K562 (cell line): ENCODE measurements around the gene RPTOR. TPM values are rescaled to one million over a fixed set of nuclear protein-coding genes. Genes with fewer than 3 reads are reported as not detected.

Experiments used
- ATAC-seq: fragments of 200-7000 bp; cut with Tn5 transposase; 3 replicates; pipeline ENCODE4 v1.9.1; 2020; ENCODE audit warnings: moderate library complexity
- BruUV-seq: library from RNA; stranded (reverse); fragments of 400-500 nt; replicated peaks from 2 replicates; lab custom pipeline; 2021; lab: Mats Ljungman, UMichigan
- CTCF ChIA-PET: fragments of 300-600 bp; formaldehyde crosslinking; extraction: SDS; loops from one replicate; lab custom pipeline; 2021; ENCODE audit warnings: low intra/inter-chr PET ratio; lab: Yijun Ruan, JAX
- POLR2A ChIA-PET: fragments of 300-600, 350-650 bp; sonication (Branson Sonifier 250); formaldehyde crosslinking; extraction: SDS; loops from one replicate; lab custom pipeline; 2021; ENCODE audit warnings: antibody characterized with exemption, inconsistent platforms; lab: Yijun Ruan, JAX
- DNase-seq, 4 experiments: peaks; one replicate each; pipeline versions ENCODE4 v3.0.0 to v3.0.0-alpha.2; 2011 to 2018; ENCODE audit warnings: low spot score in 3 of 4, mixed read lengths in 3 of 4; ENCODE audit errors: extremely low read depth in 1 of 4
- FAIRE-seq: peaks from 2 replicates; lab custom pipeline; 2011; peaks lifted over from hg19 to GRCh38; lab: Jason Lieb, UNC
- H2AFZ ChIP-seq: 2 replicates; pipeline ENCODE4 v1.6.0; 2011; ENCODE audit warnings: low read depth, low read length, control low read depth, inconsistent platforms
- H3K27ac ChIP-seq: fragments of 200-600 bp; 3 replicates; pipeline ENCODE4 v1.8.0; 2011; ENCODE audit warnings: low read depth, mild to moderate bottlenecking, control low read depth, inconsistent platforms, low read length, moderate library complexity, mixed read lengths; ENCODE audit errors: extremely low read depth
- H3K27me3 ChIP-seq, 2 experiments: fragments of 300-600 bp in 1 of 2; 2 replicates in 1 of 2; 3 replicates in 1 of 2; pipeline versions ENCODE4 v1.6.0 to v1.8.0; 2011; ENCODE audit warnings: inconsistent platforms in 2 of 2, low read length in 2 of 2, mild to moderate bottlenecking in 1 of 2, mixed read lengths in 1 of 2, moderate library complexity in 1 of 2; ENCODE audit not compliant: control insufficient read depth in 2 of 2, insufficient read depth in 2 of 2
- H3K36me3 ChIP-seq: fragments of 300-600 bp; 3 replicates; pipeline ENCODE4 v1.8.0; 2011; ENCODE audit warnings: mild to moderate bottlenecking, low read length, inconsistent platforms; ENCODE audit not compliant: control insufficient read depth, insufficient read depth
- H3K4me1 ChIP-seq, 2 experiments: fragments of 200-600 bp in 1 of 2; replicated peaks in 1 of 2; 2 replicates in 1 of 2; 3 replicates in 1 of 2; pipeline versions ENCODE4 v1.5.1 to v1.8.0; 2011; ENCODE audit warnings: inconsistent platforms in 2 of 2, low read length in 2 of 2, mild to moderate bottlenecking in 1 of 2, mixed read lengths in 1 of 2, moderate library complexity in 1 of 2; ENCODE audit not compliant: control insufficient read depth in 2 of 2, insufficient read depth in 2 of 2
- H3K4me2 ChIP-seq: 2 replicates; pipeline ENCODE4 v1.6.1; 2011; ENCODE audit warnings: low read length, control low read depth, inconsistent platforms, mixed read lengths; ENCODE audit not compliant: insufficient read depth
- H3K4me3 ChIP-seq: fragments of 200-600 bp; sonication (generic), shearing (Covaris generic); 2 replicates; pipeline ENCODE4 v1.5.1; 2016; ENCODE audit warnings: control low read depth, inconsistent platforms
- H3K79me2 ChIP-seq: fragments of 200-600 bp; 3 replicates; pipeline ENCODE4 v1.8.0; 2011; ENCODE audit warnings: low read length, inconsistent platforms; ENCODE audit not compliant: control insufficient read depth, insufficient read depth
- H3K9ac ChIP-seq, 2 experiments: 2 replicates each; pipeline versions ENCODE4 v1.6.0 to v1.6.1; 2011; ENCODE audit warnings: low read depth in 2 of 2, low read length in 2 of 2, control low read depth in 1 of 2, inconsistent platforms in 1 of 2, mild to moderate bottlenecking in 1 of 2, mixed read lengths in 1 of 2; ENCODE audit not compliant: insufficient read depth in 1 of 2
- H3K9me1 ChIP-seq: one replicate; pipeline ENCODE4 v1.6.0; 2011; ENCODE audit warnings: inconsistent platforms, mild to moderate bottlenecking, low read length, moderate library complexity; ENCODE audit not compliant: control insufficient read depth, insufficient read depth
- H3K9me3 ChIP-seq: replicated peaks from 2 replicates; pipeline ENCODE4 v1.5.1; 2011; ENCODE audit warnings: low read depth, low read length, inconsistent platforms; ENCODE audit not compliant: control insufficient read depth, insufficient read depth
- H4K20me1 ChIP-seq: replicated peaks from 2 replicates; pipeline ENCODE4 v1.6.1; 2011; ENCODE audit warnings: low read length, inconsistent platforms, mixed read lengths; ENCODE audit not compliant: control insufficient read depth, insufficient read depth
- POLR3G ChIP-seq: IDR thresholded peaks from 2 replicates; pipeline ENCODE4 v1.6.1; 2011; ENCODE audit not compliant: insufficient read length, insufficient replicate concordance; ENCODE audit errors: extremely low read depth
- SPI1 ChIP-seq: IDR thresholded peaks from 2 replicates; pipeline ENCODE4 v1.6.1; 2011; ENCODE audit warnings: low read depth, low read length, control low read depth, borderline replicate concordance
- WGBS: fragments of 100-300 bp; shearing (Covaris generic); methylation state at CpG from one replicate; pipeline ENCODE4 v1.1.6; 2016; ENCODE audit warnings: low coverage, mixed read lengths; ENCODE audit not compliant: insufficient coverage; ENCODE audit errors: missing lambda C conversion rate; 5-methylcytosine and 5-hydroxymethylcytosine counted together
- in situ Hi-C: fragments of 300-500 bp; cut with MboI; formaldehyde crosslinking; loops from 4 replicates; pipeline ENCODE4 v1.15.0; 2018; ENCODE audit warnings: inconsistent platforms, mixed read lengths
- intact Hi-C: fragments of 100-400 bp; cut with micrococcal nuclease; formaldehyde crosslinking; loops from 2 replicates; pipeline ENCODE4 v1.14.2; 2022
- polyA plus RNA-seq, 8 experiments: library from polyadenylated mRNA; depleted of rRNA in 4 of 8; stranded (reverse) in 5 of 8; unstranded in 3 of 8; fragments of >200 nt; fragmentation: Nextera tagmentation in 2 of 8; fragmentation: Illumina TruSeq in 1 of 8; extraction: Ambion mirVana in 2 of 8; extraction: Trizol in 1 of 8; gene quantifications; 2 replicates each; pipeline versions ENCODE4 v1.2.1 to v1.2.3, GENCODE V29; 2011 to 2014; ENCODE audit warnings: inconsistent platforms in 1 of 8, missing spikeins in 1 of 8
- total RNA-seq, 7 experiments: library from RNA; depleted of rRNA in 6 of 7; stranded (reverse); fragments of >200 nt in 6 of 7; fragmentation: Illumina TruSeq in 2 of 7; extraction: Trizol in 2 of 7; gene quantifications; 2 replicates each; pipeline versions ENCODE4 v1.2.1 to v1.2.3, GENCODE V29; 2011 to 2021; ENCODE audit warnings: low replicate concordance in 1 of 7
- TF ChIP-seq, protein P1 (sequence below): fragments of 450-650 bp; IDR thresholded peaks from 2 replicates; pipeline ENCODE4 v1.7.0; 2016; ENCODE audit warnings: borderline replicate concordance
- TF ChIP-seq, protein P2 (sequence below): sonication (generic); formaldehyde crosslinking; IDR thresholded peaks from 2 replicates; pipeline ENCODE4 v1.8.1; 2023; ENCODE audit warnings: mild to moderate bottlenecking, missing genetic modification reagents, moderate library complexity

RPTOR gene
- total and polyA plus RNA-seq, 9 of the 15 experiments (the other 6 are each of a cell fraction or from before 2014, with no cell fraction given), result 0.24 to 54.1 (median 10.2) TPM

DNA sequence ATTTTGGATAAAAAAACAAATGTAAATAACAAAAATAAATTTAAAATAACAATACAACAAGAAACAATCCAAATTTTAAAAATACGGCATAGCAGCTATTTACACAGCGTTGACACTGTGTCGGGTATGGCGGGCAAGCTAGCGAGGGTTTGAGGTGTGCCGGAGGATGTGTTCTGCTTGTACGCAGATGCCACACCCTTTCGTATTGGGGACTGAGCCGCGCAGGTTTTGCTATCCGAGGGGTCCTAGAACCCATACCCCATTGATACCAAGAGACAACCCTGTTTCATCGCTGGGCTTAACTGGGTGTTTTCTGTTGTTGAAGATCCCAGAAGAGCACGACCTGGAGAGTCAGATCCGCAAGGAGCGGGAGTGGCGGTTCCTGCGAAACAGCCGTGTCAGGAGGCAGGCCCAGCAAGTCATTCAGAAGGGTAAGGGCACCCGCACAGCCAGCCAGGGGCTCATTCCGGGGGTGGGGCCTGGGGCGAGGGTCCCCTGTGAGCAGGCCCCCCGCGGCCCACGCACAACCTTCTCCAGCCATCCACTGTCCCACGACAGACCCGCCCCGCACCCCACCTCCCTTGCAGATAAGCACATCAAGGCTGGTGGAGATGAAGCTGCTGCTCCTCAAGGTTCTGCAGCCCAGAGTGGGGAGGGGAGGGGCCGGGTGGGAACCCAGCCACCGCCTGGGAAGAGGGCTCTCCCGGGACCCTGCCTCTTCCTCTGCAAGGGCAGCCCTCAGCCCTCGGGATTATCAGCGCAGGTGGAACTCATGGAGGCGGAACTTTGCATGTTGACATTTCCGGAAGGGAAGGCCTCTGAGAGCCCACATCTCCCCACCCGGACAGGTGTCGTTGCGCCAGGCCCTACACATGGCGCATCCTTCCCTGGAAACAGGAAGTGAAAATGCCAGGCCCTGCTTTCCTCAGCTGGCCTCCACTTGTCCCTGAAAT, 395.8 kb downstream of the RPTOR start:
- Histone ChIP-seq H3K27me3 (no peaks in the 10 kb centered on the region), H3K4me2 (no peak overlapping the region), H3K9me3 (no peaks in the 10 kb centered on the region), H3K4me3 (no peak overlapping the region), H4K20me1 (no peaks in the 10 kb centered on the region), H3K9me1 (no peaks in the 10 kb centered on the region), H3K36me3 (peaks cover 21% of the 10 kb centered on the region; the same call in 2 of the 3 replicates), H2AFZ (no peak overlapping the region), H3K4me1 (peaks cover 0 to 7% of the 10 kb centered on the region in 2 experiments; a peak in 1 of 5 replicates), H3K27ac (no peak overlapping the region), H3K9ac (peak overlapping the region in 1 of 2 experiments; percentile 61; a peak in 2 of 4 replicates), H3K79me2 (no peaks in the 10 kb centered on the region)
- POLR2A ChIA-PET, result no interaction called here
- in situ Hi-C loops (no loop called here), intact Hi-C loops (no loop called here)
- no peak for DNase-seq
- CTCF ChIA-PET, result no interaction called here
- no peak for ATAC-seq
- 92% methylated on average over 33 of the region's 38 CpGs for WGBS
- TF ChIP-seq POLR3G (no peak), SPI1 (0 out of 2 replicates have a peak, but pooled peaks have one; percentile 11)
- TF ChIP-seq, protein P1, sequence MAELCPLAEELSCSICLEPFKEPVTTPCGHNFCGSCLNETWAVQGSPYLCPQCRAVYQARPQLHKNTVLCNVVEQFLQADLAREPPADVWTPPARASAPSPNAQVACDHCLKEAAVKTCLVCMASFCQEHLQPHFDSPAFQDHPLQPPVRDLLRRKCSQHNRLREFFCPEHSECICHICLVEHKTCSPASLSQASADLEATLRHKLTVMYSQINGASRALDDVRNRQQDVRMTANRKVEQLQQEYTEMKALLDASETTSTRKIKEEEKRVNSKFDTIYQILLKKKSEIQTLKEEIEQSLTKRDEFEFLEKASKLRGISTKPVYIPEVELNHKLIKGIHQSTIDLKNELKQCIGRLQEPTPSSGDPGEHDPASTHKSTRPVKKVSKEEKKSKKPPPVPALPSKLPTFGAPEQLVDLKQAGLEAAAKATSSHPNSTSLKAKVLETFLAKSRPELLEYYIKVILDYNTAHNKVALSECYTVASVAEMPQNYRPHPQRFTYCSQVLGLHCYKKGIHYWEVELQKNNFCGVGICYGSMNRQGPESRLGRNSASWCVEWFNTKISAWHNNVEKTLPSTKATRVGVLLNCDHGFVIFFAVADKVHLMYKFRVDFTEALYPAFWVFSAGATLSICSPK, result no peak
- TF ChIP-seq, protein P2, sequence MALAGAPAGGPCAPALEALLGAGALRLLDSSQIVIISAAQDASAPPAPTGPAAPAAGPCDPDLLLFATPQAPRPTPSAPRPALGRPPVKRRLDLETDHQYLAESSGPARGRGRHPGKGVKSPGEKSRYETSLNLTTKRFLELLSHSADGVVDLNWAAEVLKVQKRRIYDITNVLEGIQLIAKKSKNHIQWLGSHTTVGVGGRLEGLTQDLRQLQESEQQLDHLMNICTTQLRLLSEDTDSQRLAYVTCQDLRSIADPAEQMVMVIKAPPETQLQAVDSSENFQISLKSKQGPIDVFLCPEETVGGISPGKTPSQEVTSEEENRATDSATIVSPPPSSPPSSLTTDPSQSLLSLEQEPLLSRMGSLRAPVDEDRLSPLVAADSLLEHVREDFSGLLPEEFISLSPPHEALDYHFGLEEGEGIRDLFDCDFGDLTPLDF (CRISPR knock-in tag), result no peak
- BruUV-seq, result no TSS peak
- FAIRE-seq, result no peak
